GM13976 (cell line): ENCODE measurements around the gene ZNF454.

Experiments
- DNase-seq: peaks from one replicate; pipeline ENCODE4 v3.0.0; 2012; ENCODE audit warnings: low spot score
- CTCF ChIP-seq: IDR thresholded peaks from 2 replicates; pipeline ENCODE4 v1.5.1; 2012; ENCODE audit warnings: borderline replicate concordance, mild to moderate bottlenecking; ENCODE audit not compliant: insufficient read depth; ENCODE audit errors: extremely low read depth, missing control alignments, control extremely low read depth
- in situ Hi-C: fragments of 300-500 bp; cut with MboI; formaldehyde crosslinking; loops from one replicate; pipeline ENCODE4 v1.12.0; 2022; ENCODE audit warnings: low sequenced_read_pairs, mixed read lengths, inconsistent platforms; ENCODE audit not compliant: unreplicated experiment

Gene ZNF454

GRCh38 chr5:178988436-178989220 lies 47.6 kb downstream of the ZNF454 start:
- no peak for DNase-seq
- in situ Hi-C loops = no loop called here
- no peak for TF ChIP-seq CTCF

GRCh38 chr5:178989311-178989710 lies 48.3 kb downstream of the ZNF454 start:
- TF ChIP-seq CTCF = no peak
- DNase-seq = no peak
- in situ Hi-C loops = no loop called here

GRCh38 chr5:178990491-178990890 lies 49.5 kb downstream of the ZNF454 start:
- in situ Hi-C loops = no loop called here

GRCh38 chr5:178991190-178992145 lies 50.5 kb downstream of the ZNF454 start:
- TF ChIP-seq CTCF = no peak
- in situ Hi-C loops = no loop called here
- DNase-seq = no peak

More at GRCh38 chr5:178990491-178990890, 49.5 kb downstream of the ZNF454 start:
- DNase-seq = no peak
- no peak for TF ChIP-seq CTCF

- in situ Hi-C loops = no loop called here
- no peak for DNase-seq
- no peak for TF ChIP-seq CTCF
These were observed 51.4 kb downstream of the ZNF454 start for GRCh38 chr5:178992291-178992895.

GRCh38 chr5:178993236-178993765 lies 52.3 kb downstream of the ZNF454 start:
- TF ChIP-seq CTCF = no peak
- DNase-seq = no peak
- in situ Hi-C loops = no loop called here
